GM04504 (cell line): ENCODE measurements around the gene SQOR.

Source experiments
- DNase-seq: peaks from one replicate; pipeline ENCODE4 v3.0.0-alpha.2; 2012; ENCODE audit warnings: low read depth

Gene SQOR

DNA sequence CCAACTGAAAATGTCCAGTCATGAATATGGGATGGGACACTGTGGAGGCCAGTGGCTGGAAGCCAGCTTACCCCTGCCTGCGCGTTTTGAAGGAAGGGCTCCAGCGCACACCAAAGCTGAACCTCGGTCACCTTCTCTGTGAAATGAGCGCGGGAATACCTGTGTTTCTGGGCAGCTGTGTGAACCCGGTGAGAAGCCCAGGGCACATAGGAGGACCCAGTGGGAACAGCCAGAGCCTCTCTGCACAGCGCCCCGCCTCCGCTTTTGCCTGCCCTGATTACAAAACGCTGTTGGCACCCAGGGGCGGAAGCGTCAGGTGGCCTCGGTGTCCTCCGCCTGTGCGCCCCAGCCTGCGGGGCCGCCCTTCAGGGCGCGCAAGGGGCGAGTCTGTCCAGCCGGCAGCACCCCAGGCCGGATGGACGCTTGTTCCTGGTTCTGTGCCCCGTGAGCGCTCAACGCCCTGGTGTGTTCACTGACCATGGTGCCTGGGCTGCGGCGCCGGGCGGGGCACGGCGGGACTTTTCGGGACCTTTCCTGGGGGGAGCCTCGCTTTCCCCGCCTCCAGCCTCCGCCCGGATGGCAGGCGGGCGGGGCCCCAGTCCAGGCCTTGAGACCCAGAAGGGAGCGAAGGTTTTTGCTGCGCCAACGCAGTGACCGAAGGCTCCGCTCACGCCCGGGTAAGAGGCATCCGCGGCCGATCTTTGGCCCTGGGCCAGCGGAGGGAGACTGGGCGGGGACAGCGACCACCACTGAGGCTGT is at the start of gene SQOR:
TSS of gene SQOR (plus strand) at position 598 of the 759 bp plus-strand sequence. CDS start 23,895 bp downstream, outside the sequence.
- peak; percentile 49 for DNase-seq

GRCh38 chr15:45585069-45585791 is 49.6 kb upstream of the SQOR start:
- DNase-seq, result no peak

DNA sequence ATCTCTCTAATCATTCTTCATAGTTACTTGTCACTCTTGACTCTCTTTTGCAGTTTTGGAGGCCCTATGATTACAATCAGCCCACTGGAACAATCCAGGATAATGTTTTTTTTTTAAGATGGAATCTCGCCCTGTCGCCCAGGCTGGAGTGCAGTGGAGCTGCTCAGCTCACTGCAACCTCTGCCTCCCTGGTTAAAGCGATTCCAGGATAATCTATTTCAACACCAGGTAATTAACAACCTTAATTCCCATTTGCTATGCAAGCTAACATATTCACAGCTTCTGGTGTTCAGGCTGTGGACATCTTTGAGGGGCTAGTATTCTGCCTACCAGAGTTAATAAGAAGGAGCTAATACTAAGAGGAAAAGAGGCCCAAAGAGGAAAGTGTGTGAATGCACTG is 48.7 kb upstream of the SQOR start:
- DNase-seq, result no peak

GRCh38 chr15:45586601-45587094 is 48.2 kb upstream of the SQOR start:
- no peak for DNase-seq

DNA sequence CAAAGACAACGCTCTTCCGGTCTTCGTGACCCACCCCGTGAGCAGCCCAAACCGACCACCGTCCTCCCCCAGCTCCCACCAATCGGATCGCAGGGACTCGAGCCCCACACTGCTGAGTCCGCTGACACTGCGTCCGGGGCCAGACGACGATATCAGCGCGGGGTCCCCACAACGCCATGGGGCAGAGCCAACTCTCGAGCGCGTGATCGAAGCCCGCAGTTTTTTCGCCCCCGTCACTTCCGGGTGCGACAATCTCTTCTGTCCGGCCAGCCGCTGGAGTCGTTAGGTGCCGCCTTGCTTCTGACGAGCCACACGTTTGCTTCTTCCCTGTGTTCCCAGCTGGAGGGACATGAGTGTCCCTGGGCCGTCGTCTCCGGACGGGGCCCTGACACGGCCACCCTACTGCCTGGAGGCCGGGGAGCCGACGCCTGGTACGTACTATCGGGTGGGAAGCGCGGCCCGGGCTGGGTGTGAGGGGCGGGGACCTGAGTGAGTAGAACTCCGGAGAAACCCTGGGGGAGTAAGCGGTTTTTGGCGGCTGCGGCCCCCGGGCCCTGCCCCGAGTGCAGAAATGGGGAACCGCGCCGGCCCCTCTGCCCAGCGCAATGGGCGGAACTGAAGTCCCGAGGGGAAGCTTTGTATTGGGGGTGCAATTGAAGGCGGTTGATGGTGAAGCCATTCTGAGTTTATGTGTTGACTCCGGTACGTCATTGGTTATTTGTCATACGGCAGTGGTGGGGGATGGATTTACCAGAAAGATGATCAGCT is 47.5 kb upstream of the SQOR start, which contains the start of gene BLOC1S6:
TSS of gene BLOC1S6 (plus strand) at position 285 of the 768 bp plus-strand sequence. CDS start at position 350, 65 bp downstream.
- DNase-seq, result peak; percentile 74

DNA sequence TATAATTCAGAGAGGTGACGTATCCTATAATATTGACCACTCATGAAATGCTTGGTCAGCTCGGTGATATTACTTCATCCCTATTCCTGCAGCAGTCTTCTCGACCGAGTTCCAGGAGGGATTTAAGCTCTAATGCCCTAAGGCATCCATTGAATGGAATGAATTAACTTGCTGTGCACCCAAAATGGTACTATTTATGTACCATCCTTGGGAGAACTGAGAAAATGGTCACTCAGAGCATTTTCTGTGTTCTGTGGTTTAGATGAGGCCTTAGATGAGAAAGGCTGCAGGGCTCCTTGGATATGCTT is 47.0 kb upstream of the SQOR start:
- DNase-seq, result no peak

- no peak for DNase-seq
These were observed 46.5 kb upstream of the SQOR start for GRCh38 chr15:45588219-45588875.

DNA sequence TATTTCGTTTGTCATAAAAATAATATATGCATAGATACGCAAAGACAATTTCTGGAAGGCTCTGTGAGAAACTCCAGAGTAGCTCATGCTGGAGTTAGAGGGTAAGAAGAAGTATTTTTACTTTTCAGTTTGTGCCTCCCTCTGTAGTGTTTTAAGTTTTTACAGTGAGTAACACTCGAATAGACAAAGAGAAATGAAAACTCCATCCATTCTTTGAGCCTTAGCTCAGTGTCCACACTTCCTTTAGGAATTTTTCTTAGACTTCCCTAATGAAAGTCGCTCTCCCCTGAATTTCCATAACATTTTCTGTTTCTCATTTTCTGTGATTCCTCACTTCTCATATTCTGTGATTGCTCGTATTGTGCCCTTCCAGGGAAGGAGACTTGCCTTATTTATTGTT is 45.6 kb upstream of the SQOR start:
- DNase-seq, result no peak

- DNase-seq, result no peak
These were observed 40.5 kb upstream of the SQOR start for GRCh38 chr15:45594319-45594718.

DNA sequence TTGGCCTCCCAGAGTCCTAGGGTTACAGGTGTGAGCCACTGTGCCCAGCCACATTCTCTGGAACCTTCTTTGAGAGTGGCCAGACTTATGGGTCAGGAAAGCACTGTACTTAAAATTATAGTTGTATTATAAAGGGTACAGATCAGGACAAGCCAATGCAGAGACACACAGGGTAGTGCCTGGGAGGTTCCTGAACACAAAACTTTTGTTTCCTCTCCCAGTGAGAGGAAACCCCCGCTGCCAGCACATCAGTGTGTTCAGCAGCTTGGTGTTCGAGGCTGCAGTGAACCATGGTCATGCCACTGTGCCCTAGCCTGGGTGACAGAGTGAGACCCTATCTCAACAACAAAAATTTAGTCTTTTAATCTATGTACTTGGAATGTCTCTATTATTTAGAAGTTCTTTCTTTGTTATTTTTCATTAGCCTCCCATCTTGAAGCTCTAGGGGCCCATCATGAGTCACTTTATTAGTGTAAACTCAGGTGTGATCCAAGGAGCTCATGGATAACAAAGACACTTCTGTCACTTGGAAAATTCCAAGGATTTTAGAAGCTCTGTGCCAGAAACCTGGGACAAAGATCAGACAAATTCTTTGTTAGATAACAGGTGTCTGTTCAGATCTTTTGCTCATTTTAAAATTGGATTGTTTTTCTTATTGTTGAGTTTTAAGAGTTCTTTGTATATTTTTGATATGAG is 39.8 kb upstream of the SQOR start:
- DNase-seq, result no peak

- DNase-seq, result no peak
These were observed 30.9 kb upstream of the SQOR start for GRCh38 chr15:45603881-45604280.

GRCh38 chr15:45604326-45604725 is 30.5 kb upstream of the SQOR start:
- no peak for DNase-seq

DNA sequence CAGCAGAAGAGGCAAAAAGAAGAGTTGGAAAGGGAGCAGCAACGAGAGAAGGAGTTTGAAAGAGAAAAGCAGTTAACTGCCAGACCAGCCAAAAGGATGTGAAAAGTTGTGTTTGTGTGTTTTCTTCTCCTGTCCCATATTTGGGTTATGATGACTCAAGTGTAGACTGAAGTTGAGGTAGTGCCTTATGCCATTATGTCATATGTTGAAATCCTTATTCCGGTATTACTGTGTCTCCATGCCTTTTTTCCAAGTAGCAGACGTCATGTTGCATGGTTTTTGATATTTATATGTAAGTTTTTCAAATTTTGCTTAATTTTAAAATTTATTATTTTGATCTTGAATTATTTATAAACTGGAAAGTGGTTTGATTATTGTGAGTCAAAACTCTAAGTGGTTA is 28.4 kb upstream of the SQOR start:
- DNase-seq, result no peak

DNA sequence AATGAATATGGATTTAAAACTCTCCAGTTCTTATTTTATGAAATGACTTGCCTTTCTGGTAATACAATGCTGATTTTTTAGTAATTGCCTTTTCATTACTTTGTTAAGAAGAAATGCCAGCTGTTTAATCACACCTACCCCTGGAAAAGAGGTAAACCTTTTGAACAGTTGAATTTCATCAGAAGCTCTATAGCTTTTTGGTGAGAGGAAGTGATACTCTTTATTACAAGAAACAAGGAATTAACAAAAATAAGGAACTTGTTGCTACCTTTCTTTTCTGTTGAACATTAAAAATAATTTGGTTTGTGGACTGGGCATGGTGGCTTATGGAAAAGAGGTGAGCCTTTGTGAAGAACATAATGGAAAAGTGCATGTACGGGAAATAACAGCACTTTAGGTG is 28.0 kb upstream of the SQOR start:
- no peak for DNase-seq

- no peak for DNase-seq
These were observed 23.5 kb upstream of the SQOR start for GRCh38 chr15:45611305-45611704.

GRCh38 chr15:45612790-45613415 is 21.9 kb upstream of the SQOR start:
- no peak for DNase-seq

- no peak for DNase-seq
These were observed 17.9 kb upstream of the SQOR start for GRCh38 chr15:45616901-45617323.

DNA sequence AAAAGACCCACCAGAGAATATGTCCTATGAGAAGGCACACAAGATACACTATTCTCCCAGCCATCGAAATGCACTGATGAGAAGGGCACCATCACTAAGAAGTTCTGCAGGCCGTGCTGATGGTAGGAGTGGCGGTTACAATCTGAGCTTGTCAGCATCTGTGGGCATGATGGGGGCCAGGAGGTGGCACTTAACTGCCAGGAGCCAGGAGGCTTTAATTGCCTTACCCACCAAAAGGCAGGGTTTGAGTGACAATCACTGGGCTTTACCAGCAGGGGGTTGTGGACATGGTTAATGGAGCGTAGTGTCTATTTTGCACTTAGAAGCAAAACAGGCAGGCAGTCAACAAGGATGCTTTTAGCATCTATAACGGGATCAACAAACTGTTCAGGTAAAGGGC is 16.0 kb upstream of the SQOR start:
- DNase-seq, result no peak

DNA sequence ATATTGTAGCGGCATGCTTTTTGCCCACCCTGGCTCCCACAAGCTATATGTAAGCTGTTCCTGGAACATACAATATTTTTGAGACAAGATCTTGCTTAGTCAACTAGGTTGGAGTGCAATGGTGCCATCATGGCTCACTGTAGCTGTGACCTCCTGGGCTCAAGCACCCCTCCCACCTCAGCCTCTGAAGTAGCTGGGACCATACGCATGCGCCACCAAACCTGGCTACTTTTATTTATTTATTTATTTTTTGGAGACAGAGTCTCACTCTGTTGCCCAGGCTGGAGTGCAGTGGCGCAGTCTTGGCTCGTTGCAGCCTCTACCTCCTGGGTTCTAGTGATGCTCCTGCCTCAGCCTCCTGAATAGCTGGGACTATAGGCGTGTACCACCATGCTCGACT is 6.7 kb upstream of the SQOR start:
- no peak for DNase-seq

DNA sequence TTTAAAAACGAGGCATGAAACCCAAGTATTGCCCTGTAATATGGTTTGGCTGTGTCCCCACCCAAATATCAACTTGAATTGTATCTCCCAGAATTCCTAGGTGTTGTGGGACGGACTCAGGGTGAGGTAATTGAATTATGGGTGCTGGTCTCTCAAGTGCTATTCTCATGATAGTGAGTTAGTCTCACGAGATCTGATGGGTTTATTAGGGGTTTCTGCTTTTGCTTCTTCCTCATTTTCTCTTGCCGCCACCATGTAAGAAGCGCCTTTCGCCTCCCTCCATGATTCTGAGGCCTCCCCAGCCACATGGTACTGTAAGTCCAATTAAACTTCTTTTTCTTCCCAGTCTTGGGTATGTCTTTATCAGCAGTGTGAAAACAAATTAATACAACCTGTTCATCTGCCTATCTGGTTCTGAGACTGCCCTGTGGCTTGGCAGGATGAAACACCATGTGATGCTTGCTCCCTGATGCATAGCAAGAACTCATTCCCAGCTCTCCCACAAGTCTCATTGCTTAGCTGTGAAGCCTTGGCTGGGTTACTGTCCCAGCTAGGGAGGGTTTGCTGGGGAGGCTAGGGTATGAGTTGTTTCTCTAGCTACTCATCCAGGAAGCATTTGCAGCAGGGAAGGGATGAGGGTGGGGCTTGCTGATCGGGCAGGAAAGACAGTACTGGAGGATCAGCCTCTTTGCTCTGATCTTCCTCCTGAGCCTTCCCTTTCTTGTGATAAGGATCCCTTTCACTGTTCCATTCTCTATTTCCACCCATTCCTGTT is 3.7 kb upstream of the SQOR start:
- DNase-seq, result peak; percentile 90
